Measurements from ENCODE around the gene TMEM164. TPM values are rescaled to one million over a fixed set of nuclear protein-coding genes. Genes with fewer than 3 reads are reported as not detected.

TMEM164 gene
- total RNA-seq, 1 experiment from 2014 or later: 32.6 TPM

DNA sequence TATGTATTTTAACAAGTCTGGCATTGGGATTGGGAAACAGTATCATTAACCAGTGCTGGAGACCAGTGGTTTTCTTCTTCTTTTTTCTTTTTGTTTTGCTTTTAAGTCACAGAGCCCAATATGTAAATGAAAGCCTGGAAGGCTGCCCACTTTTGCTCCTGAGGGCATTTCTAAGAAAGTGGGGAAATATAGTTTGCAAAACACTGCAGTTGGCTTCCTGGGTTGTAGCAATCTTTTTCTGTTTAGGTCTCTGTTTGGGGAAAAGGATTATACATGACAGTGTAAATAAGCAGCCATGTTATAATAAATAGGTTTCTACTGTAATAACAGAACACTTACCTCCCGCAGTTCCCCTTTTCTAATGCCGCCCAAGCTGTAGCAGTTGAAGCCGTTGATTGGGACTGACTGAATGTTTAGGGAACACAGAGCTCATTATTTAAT, 105.5 kb downstream of the TMEM164 start:
- DNase-seq: no peak
- CTCF ChIA-PET: no interaction called here
- H3K4me1 Mint-ChIP-seq (ENCODE audit: low read depth, unreplicated experiment): no peaks in the 10 kb centered on the region
- H3K4me3 Mint-ChIP-seq (ENCODE audit: low read depth, unreplicated experiment): no peak overlapping the region
- H3K36me3 Mint-ChIP-seq (ENCODE audit: insufficient read depth, unreplicated experiment): no peaks in the 10 kb centered on the region
- BruUV-seq (replicated peaks): no TSS peak
- no peaks in the 10 kb centered on the region for H3K27me3 Mint-ChIP-seq (ENCODE audit: unreplicated experiment)
- H3K9me3 Mint-ChIP-seq (ENCODE audit: low read depth, unreplicated experiment): no peaks in the 10 kb centered on the region
- no peak overlapping the region for H3K27ac Mint-ChIP-seq (ENCODE audit: unreplicated experiment)
- TF ChIP-seq, protein P1, sequence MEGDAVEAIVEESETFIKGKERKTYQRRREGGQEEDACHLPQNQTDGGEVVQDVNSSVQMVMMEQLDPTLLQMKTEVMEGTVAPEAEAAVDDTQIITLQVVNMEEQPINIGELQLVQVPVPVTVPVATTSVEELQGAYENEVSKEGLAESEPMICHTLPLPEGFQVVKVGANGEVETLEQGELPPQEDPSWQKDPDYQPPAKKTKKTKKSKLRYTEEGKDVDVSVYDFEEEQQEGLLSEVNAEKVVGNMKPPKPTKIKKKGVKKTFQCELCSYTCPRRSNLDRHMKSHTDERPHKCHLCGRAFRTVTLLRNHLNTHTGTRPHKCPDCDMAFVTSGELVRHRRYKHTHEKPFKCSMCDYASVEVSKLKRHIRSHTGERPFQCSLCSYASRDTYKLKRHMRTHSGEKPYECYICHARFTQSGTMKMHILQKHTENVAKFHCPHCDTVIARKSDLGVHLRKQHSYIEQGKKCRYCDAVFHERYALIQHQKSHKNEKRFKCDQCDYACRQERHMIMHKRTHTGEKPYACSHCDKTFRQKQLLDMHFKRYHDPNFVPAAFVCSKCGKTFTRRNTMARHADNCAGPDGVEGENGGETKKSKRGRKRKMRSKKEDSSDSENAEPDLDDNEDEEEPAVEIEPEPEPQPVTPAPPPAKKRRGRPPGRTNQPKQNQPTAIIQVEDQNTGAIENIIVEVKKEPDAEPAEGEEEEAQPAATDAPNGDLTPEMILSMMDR (IDR thresholded peaks at IDR 0.05; ENCODE audit: unreplicated experiment): no peak
- intact Hi-C loops (cut with micrococcal nuclease; ENCODE audit: unreplicated experiment): no loop called here

DNA sequence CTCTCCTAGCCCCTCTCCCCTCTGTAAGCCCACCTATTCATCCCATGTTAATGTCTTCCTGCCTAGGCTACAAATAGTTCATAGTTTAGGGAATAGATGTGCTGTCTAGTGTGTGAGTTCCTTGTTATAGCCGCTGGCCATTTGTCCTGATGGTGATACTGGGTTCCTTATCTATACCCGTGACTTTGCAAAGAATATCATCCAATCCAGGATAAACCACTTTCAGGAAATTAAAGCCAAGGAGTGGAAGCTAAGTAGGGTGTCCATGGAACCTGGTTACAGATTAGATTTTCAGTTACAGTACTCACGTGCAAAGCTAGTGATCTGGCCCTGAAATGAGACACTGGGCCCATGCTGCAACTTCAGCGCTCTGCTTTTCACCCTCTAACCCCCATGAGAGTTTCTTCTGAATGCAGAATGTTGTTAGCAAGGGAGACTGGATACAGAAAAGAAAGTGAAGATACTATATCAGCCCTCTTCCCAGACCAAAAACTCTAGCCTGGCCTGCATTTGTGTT, 111.4 kb downstream of the TMEM164 start:
- H3K4me1 Mint-ChIP-seq (ENCODE audit: low read depth, unreplicated experiment): no peaks in the 10 kb centered on the region
- CTCF ChIA-PET: no interaction called here
- no peaks in the 10 kb centered on the region for H3K36me3 Mint-ChIP-seq (ENCODE audit: insufficient read depth, unreplicated experiment)
- no peaks in the 10 kb centered on the region for H3K27me3 Mint-ChIP-seq (ENCODE audit: unreplicated experiment)
- DNase-seq: no peak
- intact Hi-C loops (cut with micrococcal nuclease; ENCODE audit: unreplicated experiment): no loop called here
- H3K9me3 Mint-ChIP-seq (ENCODE audit: low read depth, unreplicated experiment): no peaks in the 10 kb centered on the region
- BruUV-seq (replicated peaks): no TSS peak
- H3K4me3 Mint-ChIP-seq (ENCODE audit: low read depth, unreplicated experiment): no peak overlapping the region
- TF ChIP-seq, protein P1 (IDR thresholded peaks at IDR 0.05; ENCODE audit: unreplicated experiment): no peak
- H3K27ac Mint-ChIP-seq (ENCODE audit: unreplicated experiment): no peak overlapping the region

DNA sequence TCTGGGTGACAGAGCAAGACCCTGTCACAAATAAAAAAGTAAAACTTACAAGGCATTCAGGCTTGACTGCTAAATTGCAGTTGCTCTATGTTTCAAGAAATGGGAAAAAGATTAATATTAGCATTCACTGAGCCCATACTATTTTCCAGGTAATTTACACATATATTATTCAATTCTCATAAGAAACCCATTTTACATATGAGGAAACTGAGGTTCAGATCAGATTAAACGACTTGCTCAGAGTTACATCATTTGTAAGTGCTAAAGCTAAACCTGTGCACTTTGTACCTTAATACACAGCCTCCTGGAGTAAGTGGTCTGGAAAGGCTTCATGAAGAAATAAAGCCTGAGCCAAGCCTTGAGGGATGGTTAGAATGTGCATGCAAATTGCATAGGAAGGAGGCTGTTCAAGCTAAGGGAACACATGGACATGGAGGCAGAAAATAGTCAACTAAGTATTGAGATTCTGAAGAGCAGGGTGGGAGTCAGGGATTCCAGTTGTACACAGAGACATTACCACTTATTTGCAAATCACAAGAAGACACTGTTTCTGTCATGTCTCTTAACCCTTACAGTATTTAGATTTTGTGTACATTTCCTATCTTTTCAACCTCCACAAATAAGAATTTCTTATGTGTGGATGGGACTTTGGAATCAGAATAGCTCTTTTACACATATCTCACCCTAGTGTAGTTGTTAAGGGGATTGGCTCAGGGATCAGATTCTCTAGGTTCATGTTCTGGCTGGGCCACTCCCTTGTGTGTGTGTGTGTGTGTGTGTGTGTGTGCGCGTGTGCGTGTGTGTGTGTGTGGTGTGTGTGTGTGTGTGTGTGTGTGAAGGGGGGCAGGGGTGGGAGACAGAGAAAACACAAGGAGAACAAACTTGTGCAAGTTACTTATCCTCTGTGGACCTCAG, 113.4 kb downstream of the TMEM164 start:
- Mint-ChIP-seq H3K27me3 (ENCODE audit: unreplicated experiment) (no peaks in the 10 kb centered on the region), H3K9me3 (ENCODE audit: low read depth, unreplicated experiment) (no peaks in the 10 kb centered on the region), H3K4me1 (ENCODE audit: low read depth, unreplicated experiment) (no peaks in the 10 kb centered on the region), H3K4me3 (ENCODE audit: low read depth, unreplicated experiment) (no peak overlapping the region), H3K36me3 (ENCODE audit: insufficient read depth, unreplicated experiment) (no peaks in the 10 kb centered on the region), H3K27ac (ENCODE audit: unreplicated experiment) (no peak overlapping the region)
- TF ChIP-seq, protein P1 (IDR thresholded peaks at IDR 0.05; ENCODE audit: unreplicated experiment): no peak
- intact Hi-C loops (cut with micrococcal nuclease; ENCODE audit: unreplicated experiment): no loop called here
- BruUV-seq (replicated peaks): no TSS peak
- DNase-seq: no peak
- CTCF ChIA-PET: no interaction called here

DNA sequence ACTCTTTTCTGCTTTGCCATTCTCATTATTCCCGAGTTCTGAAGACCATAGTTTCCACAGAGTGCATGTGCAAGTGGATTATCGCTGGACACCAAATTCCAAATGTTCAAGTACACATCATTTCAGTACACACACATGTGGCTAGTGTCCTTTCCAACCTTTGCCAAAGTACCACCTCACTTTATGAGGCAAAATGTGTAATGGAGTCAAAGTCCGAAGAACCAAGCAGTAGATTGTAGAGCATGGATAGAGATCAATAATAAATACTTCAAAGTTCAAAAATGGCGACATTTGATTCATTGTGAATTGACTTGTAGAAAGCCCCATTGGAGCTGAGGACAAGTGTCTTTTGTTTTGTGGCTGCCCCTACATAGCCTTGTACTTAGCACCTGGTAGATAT, 115.6 kb downstream of the TMEM164 start:
- no TSS peak for BruUV-seq (replicated peaks)
- no peak for DNase-seq
- no peaks in the 10 kb centered on the region for H3K4me1 Mint-ChIP-seq (ENCODE audit: low read depth, unreplicated experiment)
- H3K36me3 Mint-ChIP-seq (ENCODE audit: insufficient read depth, unreplicated experiment): no peaks in the 10 kb centered on the region
- intact Hi-C loops (cut with micrococcal nuclease; ENCODE audit: unreplicated experiment): no loop called here
- CTCF ChIA-PET: no interaction called here
- H3K9me3 Mint-ChIP-seq (ENCODE audit: low read depth, unreplicated experiment): no peaks in the 10 kb centered on the region
- TF ChIP-seq, protein P1 (IDR thresholded peaks at IDR 0.05; ENCODE audit: unreplicated experiment): no peak
- no peak overlapping the region for H3K4me3 Mint-ChIP-seq (ENCODE audit: low read depth, unreplicated experiment)
- no peaks in the 10 kb centered on the region for H3K27me3 Mint-ChIP-seq (ENCODE audit: unreplicated experiment)
- H3K27ac Mint-ChIP-seq (ENCODE audit: unreplicated experiment): no peak overlapping the region
